ENCODE results near the gene TRIP13.
"Not testable (repeated sequence)": the region's sequence is repeated elsewhere in the genome, so short reads cannot be mapped to it uniquely, and the experiment has no call there.

The TRIP13 gene

DNA sequence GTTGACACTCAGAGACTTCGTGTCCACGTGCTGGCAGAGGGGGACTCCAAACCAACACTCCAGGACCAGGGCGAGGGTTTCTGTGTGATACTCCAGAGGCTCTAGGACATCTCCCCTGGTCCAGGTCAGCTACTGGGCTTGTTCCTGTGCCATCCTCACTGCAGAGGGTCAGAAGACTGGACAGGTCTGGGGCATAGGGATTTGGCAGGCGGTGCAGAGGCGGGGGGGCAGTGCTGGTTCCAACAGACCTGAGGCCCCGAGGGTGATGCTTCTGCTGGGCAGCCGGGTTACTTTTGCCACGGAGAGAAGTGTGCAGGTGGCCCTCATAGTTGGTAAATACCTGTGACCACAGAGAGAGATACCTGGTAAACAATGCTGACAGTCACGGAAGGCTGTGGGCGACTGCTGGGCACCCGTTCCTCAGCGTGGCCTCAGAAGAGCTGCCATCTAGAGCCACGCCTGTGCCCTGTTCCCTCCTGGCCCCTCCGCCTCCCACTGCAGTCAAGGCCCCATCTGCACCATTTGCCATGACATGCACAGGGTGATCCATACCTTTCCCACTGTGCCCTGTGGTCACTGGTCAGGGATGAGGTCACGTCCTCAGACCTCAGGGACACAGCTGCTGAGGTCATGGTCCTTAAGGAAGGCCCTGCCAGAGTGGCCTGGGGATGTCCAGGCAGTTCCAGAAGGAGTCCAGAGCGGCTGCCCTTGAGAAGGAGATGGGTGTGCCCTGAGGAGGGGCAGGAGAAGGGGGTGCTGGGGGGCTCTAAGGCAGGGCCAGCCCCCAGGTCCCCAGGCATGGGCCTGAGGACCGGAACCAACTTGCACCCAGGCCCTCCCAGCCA lies 30.0 kb downstream of the TRIP13 start:
- no peak for DNase-seq

GRCh38 chr5:923281-923873 lies 30.7 kb downstream of the TRIP13 start:
- peak; percentile 87 for DNase-seq

DNA sequence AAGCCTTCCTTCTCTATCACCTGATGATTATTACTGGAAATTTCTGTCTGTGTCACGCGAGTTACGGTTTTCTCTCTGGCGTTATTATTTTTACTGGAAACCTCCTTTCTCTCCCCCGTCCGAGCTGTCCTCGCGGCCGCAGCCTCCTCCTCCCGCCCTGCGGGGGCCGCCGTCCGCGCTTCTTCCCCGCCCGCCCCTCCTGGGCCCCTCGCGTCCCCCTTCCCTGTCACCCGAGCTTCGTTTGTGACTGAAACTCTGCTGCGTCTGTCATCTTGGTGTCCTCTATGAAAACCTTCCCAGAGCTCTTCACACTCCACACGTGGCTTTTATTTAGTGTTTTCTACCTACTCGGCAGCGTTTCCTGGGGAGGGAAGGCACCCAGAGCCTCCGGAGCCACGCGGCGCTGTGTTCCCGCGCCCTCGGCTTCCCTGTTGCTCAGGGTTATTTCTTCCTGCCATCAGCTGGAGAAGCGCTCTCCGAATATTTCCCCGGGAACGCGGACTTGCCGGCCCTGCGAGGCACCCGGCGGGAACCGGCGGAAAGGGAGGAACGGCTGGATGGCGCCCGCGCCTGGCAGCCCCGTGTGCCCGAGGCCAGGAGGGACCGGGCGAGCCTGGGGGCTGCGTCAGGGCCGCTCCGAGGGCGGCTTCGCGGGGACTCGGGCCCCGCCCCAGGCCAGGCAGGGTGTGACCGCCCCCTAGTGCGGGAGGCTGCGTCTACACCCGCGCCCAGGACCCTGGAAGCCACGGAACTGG lies 33.9 kb downstream of the TRIP13 start:
- DNase-seq, result peak; percentile 51

- DNase-seq, result no peak
Observed at GRCh38 chr5:927172-928015, 34.7 kb downstream of the TRIP13 start.

DNA sequence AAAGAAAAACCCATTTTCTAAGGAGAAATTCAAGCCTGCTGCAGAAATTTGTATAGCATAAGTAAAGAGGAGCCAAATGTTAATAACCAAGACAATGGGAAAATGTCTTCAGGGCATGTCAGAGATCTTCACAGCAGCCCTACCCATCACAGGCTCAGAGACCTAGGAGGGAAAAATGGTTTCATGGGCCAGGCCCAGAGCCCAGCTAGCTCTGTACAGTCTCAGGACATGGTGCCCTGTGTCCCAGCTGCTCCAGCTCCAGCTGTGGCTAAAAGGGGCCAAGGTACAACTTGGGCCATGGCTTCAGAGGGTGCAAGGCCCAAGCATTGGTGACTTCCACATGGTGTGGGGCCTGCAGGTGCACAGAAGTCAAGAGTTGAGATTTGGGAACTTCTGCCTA lies 36.5 kb downstream of the TRIP13 start:
- not testable (repeated sequence) for DNase-seq

GRCh38 chr5:929596-929995 lies 36.9 kb downstream of the TRIP13 start:
- DNase-seq, result no peak

DNA sequence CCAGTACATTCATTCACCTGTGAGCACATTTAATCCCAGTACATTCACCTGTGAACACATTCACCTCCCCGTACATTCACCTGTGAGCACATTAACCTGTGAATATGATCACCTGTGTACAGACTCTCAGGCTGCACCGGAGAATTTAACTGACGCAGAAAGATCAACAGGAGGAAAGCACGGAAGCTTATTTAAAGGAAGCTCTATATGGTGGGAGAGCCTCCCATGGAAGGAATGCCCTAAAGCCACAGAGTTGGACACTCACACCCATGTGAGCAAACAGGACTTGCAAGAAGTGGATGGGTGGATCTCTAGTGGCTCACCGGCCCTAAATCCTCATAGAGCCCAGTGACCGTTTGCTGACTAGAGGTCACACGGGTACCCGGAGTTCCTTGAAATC lies 38.2 kb downstream of the TRIP13 start:
- DNase-seq, result no peak

- DNase-seq, result no peak
Observed at GRCh38 chr5:931570-932145, 39.0 kb downstream of the TRIP13 start.

- no peak for DNase-seq
Observed at GRCh38 chr5:932151-932627, 39.5 kb downstream of the TRIP13 start.

DNA sequence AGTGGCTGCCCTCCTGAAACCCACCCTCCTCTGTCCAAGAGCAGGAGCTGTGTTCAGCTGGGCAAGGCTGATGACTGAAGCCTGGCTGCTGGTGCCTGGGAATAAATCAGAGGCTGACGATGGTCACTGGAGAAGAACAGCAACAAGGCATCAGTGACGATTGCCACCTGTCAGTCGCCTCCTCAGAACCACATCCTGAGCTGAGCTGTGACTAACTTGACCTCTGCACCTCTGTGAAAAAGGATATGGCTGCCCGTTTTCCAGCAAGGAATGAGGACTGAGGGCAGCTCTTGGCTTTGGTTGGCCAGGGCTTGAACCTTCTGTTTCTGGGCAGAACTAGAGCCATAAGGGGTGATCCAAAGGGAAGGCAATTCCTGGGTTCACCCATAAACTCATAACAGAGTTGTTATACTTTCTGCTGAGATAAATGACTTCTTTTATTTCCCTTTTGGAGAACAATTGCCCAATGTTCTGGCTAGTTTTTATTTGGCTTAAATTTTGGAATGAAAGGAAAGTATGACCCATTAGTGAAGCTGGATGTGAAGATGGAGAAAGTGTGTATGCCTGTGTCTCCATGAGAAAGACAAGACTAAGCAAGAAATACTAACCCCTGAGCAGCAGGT lies 40.1 kb downstream of the TRIP13 start:
- DNase-seq, result no peak

GRCh38 chr5:933251-933861 lies 40.7 kb downstream of the TRIP13 start:
- no peak for DNase-seq

DNA sequence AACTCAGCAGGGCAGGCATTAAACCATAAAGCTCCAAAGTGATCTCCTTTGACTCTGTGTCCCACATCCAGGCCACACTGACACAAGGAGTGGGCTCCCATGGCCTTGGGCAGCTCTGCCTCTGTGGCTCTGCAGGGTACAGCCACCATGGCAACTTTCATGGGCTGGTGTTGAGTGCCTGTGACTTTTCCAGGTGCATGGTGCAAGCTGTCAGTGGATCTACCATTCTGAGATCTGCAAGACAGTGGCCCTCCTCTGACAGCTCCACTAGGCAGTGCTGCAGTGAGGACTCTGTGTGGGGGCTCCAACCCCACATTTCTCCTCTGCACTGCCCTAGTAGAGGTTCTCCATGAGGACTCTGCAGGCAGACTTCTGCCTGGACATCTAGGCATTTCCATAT lies 41.3 kb downstream of the TRIP13 start:
- not testable (repeated sequence) for DNase-seq

- DNase-seq, result not testable (repeated sequence)
Observed at GRCh38 chr5:934381-934967, 41.8 kb downstream of the TRIP13 start.

DNA sequence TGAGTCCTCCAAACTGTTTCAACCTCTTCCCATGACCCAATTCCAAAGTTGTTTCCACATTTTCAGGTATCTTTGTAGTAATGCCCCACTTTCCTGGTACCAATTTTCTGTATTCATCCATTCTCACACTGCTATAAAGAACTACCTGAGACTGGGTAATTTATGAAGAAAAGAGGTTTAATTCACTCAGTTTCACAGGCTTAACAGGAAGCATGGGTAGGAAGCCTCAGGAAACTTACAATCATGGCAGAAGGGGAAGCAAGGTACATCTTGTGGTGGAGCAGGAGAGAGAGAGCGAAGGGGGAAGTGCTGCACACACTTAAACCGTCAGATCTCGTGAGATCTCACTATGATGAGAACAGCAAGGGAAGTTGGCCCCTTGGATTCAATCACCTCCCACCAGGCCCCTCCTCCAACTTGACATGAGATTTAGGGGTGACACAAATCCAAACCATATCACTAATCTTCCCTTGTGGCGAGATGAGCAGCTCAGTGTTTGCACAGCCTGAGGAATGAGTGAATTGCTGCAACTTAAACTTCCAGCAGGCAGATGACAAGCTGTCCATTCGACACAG lies 42.9 kb downstream of the TRIP13 start:
- no peak for DNase-seq

GRCh38 chr5:936149-937144 lies 43.8 kb downstream of the TRIP13 start:
- DNase-seq, result no peak

- no peak for DNase-seq
Observed at GRCh38 chr5:937151-937924, 44.7 kb downstream of the TRIP13 start.

- no peak for DNase-seq
Observed at GRCh38 chr5:939368-939767, 46.7 kb downstream of the TRIP13 start.

- not testable (repeated sequence) for DNase-seq
Observed at GRCh38 chr5:940741-941140, 48.1 kb downstream of the TRIP13 start.

All from femur (tissue), 1 donor.